SK-N-SH (cell line): ENCODE data around the gene ZP1. TPM values are rescaled to one million over a fixed set of nuclear protein-coding genes. Genes with fewer than 3 reads are reported as not detected.

Source experiments
- CTCF ChIA-PET: fragments of 300-600, 350-600 bp; formaldehyde crosslinking; extraction: SDS; loops from one replicate; lab custom pipeline; 2021; lab: Yijun Ruan, JAX
- POLR2A ChIA-PET: fragments of 350-600 bp; sonication (Branson Sonifier 250); formaldehyde crosslinking; extraction: SDS; loops from one replicate; lab custom pipeline; 2020; ENCODE audit warnings: antibody characterized with exemption, inconsistent platforms; lab: Yijun Ruan, JAX
- DNase-seq: peaks from one replicate; pipeline ENCODE4 v3.0.0; 2012
- H2AFZ ChIP-seq: fragments of 200-600 bp; sonication (generic); 2 replicates; pipeline ENCODE4 v1.8.1; 2016; ENCODE audit warnings: antibody characterized with exemption, mild to moderate bottlenecking, low read depth
- H3F3A ChIP-seq: fragments of 200-600 bp; sonication (generic); replicated peaks from 2 replicates; pipeline ENCODE3; 2016; ENCODE audit warnings: antibody characterized with exemption, mild to moderate bottlenecking; ENCODE audit not compliant: insufficient read depth
- H3K27ac ChIP-seq, 2 experiments: fragments of 200-500 bp in 1 of 2; fragments of 200-600 bp in 1 of 2; sonication (Bioruptor generic) in 1 of 2; sonication (generic), shearing (Covaris generic) in 1 of 2; 2 replicates each; pipeline versions ENCODE4 v1.5.1 to v1.6.1; 2014 to 2016; ENCODE audit warnings: low read depth in 2 of 2, inconsistent platforms in 1 of 2, low read length in 1 of 2, mild to moderate bottlenecking in 1 of 2, mixed read lengths in 1 of 2
- H3K27me3 ChIP-seq: fragments of 200-600 bp; sonication (generic), shearing (Covaris generic); 2 replicates; pipeline ENCODE4 v1.6.1; 2016; ENCODE audit warnings: mixed run types; ENCODE audit not compliant: insufficient read depth
- H3K36me3 ChIP-seq, 2 experiments: fragments of 200-500 bp in 1 of 2; fragments of 200-600 bp in 1 of 2; sonication (Bioruptor generic) in 1 of 2; sonication (generic) in 1 of 2; replicated peaks in 1 of 2; 2 replicates each; pipeline versions ENCODE3 to v1.5.1; 2014 to 2016; ENCODE audit warnings: low read length in 1 of 2, mild to moderate bottlenecking in 1 of 2; ENCODE audit not compliant: insufficient read depth in 2 of 2, control insufficient read depth in 1 of 2
- H3K4me1 ChIP-seq, 2 experiments: fragments of 200-500 bp in 1 of 2; fragments of 200-600 bp in 1 of 2; sonication (Bioruptor generic) in 1 of 2; sonication (generic), shearing (Covaris generic) in 1 of 2; 2 replicates each; pipeline versions ENCODE4 v1.5.1 to v1.6.1; 2014 to 2016; ENCODE audit warnings: low read depth in 1 of 2, low read length in 1 of 2, mixed run types in 1 of 2; ENCODE audit not compliant: insufficient read depth in 2 of 2, control insufficient read depth in 1 of 2
- H3K4me2 ChIP-seq: fragments of 200-600 bp; sonication (generic), shearing (Covaris generic); 2 replicates; pipeline ENCODE4 v1.6.1; 2017; ENCODE audit warnings: mixed run types
- H3K4me3 ChIP-seq, 2 experiments: fragments of 200-500 bp in 1 of 2; fragments of 200-600 bp in 1 of 2; sonication (Bioruptor generic) in 1 of 2; sonication (generic), shearing (Covaris generic) in 1 of 2; 2 replicates each; pipeline versions ENCODE4 v1.5.1 to v1.8.1; 2014 to 2016; ENCODE audit warnings: low read depth in 2 of 2, inconsistent platforms in 1 of 2, low read length in 1 of 2, mild to moderate bottlenecking in 1 of 2, mixed read lengths in 1 of 2, moderate library complexity in 1 of 2
- H3K79me2 ChIP-seq: fragments of 200-600 bp; sonication (generic); 2 replicates; pipeline ENCODE4 v1.8.1; 2017; ENCODE audit warnings: mild to moderate bottlenecking; ENCODE audit not compliant: insufficient read depth
- H3K9ac ChIP-seq: fragments of 200-600 bp; sonication (generic); 2 replicates; pipeline ENCODE4 v1.6.1; 2017; ENCODE audit warnings: mixed run types
- H3K9me2 ChIP-seq: fragments of 200-600 bp; sonication (generic); 2 replicates; pipeline ENCODE4 v1.6.1; 2017; ENCODE audit warnings: mixed run types
- H3K9me3 ChIP-seq: fragments of 200-600 bp; sonication (generic); 2 replicates; pipeline ENCODE4 v1.6.1; 2017; ENCODE audit warnings: mixed run types, mild to moderate bottlenecking, moderate library complexity
- H4K20me1 ChIP-seq: fragments of 200-600 bp; sonication (generic); 2 replicates; pipeline ENCODE4 v1.6.1; 2017; ENCODE audit warnings: mild to moderate bottlenecking, mixed run types; ENCODE audit not compliant: insufficient read depth
- EP300 ChIP-seq, 2 experiments: IDR thresholded peaks; 2 replicates each; pipeline versions ENCODE4 v1.4.0 to v1.6.1; 2012; ENCODE audit warnings: borderline replicate concordance in 1 of 2, low read depth in 1 of 2, low read length in 1 of 2
- FOSL2 ChIP-seq: IDR thresholded peaks from 2 replicates; pipeline ENCODE4 v1.4.0; 2012; ENCODE audit warnings: low read depth, mild to moderate bottlenecking, moderate library complexity, borderline replicate concordance
- FOXJ3 ChIP-seq: sonication (generic); formaldehyde crosslinking; IDR thresholded peaks from 2 replicates; pipeline ENCODE4 v1.5.1; 2020; ENCODE audit warnings: mild to moderate bottlenecking, missing genetic modification reagents
- FOXM1 ChIP-seq: IDR thresholded peaks from 2 replicates; pipeline ENCODE4 v1.4.0; 2012; ENCODE audit warnings: low read depth, mild to moderate bottlenecking
- GABPA ChIP-seq: IDR thresholded peaks from 2 replicates; pipeline ENCODE4 v1.4.0; 2012; ENCODE audit warnings: low read depth, mild to moderate bottlenecking
- JUND ChIP-seq: IDR thresholded peaks from 2 replicates; pipeline ENCODE4 v1.4.0; 2012
- MAX ChIP-seq: IDR thresholded peaks from 2 replicates; pipeline ENCODE4 v1.4.0; 2012; ENCODE audit warnings: low read depth
- PBX3 ChIP-seq: IDR thresholded peaks from 2 replicates; pipeline ENCODE4; 2012
- RAD21 ChIP-seq: IDR thresholded peaks from 2 replicates; pipeline ENCODE4 v1.6.1; 2012; ENCODE audit warnings: mild to moderate bottlenecking, low read length
- RCOR1 ChIP-seq: fragments of 150-350 bp; IDR thresholded peaks from 2 replicates; pipeline ENCODE4 v1.6.1; 2017; ENCODE audit warnings: antibody characterized with exemption, low read length
- SMC3 ChIP-seq: IDR thresholded peaks from 2 replicates; pipeline ENCODE4 v1.6.1; 2012; ENCODE audit warnings: low read depth, low read length, improper control_type of control experiment
- TAF1 ChIP-seq: IDR thresholded peaks from 2 replicates; pipeline ENCODE4 v1.6.1; 2012; ENCODE audit warnings: low read depth, mild to moderate bottlenecking, low read length, moderate library complexity, borderline replicate concordance
- TEAD4 ChIP-seq: IDR thresholded peaks from 2 replicates; pipeline ENCODE4 v1.4.0; 2012; ENCODE audit warnings: mild to moderate bottlenecking, borderline replicate concordance; ENCODE audit not compliant: insufficient read depth
- USF1 ChIP-seq: IDR thresholded peaks from 2 replicates; pipeline ENCODE4 v1.4.0; 2012; ENCODE audit warnings: low read depth, borderline replicate concordance
- USF2 ChIP-seq: fragments of 150-350 bp; IDR thresholded peaks from 2 replicates; pipeline ENCODE4 v1.6.1; 2017; ENCODE audit warnings: antibody characterized with exemption, low read length, low read depth, borderline replicate concordance
- WGBS: methylation state at CpG from one replicate; pipeline ENCODE4 v1.1.6; 2017; ENCODE audit warnings: low lambda C conversion rate; 5-methylcytosine and 5-hydroxymethylcytosine counted together
- polyA plus RNA-seq, 3 experiments: library from polyadenylated mRNA; depleted of rRNA; stranded (reverse); fragments of >200 nt; gene quantifications; 2 replicates each; pipeline ENCODE4 v1.2.3, GENCODE V29; 2012

Gene ZP1
- polyA plus RNA-seq, 1 of the 3 experiments (the other 2 are of a cell fraction) = not detected

GRCh38 chr11:60825790-60826189 lies 41.6 kb upstream of the ZP1 start:
- Histone ChIP-seq H4K20me1 (no peaks in the 10 kb centered on the region), H3K27me3 (peaks cover 11% of the 10 kb centered on the region; the same call in 1 of the 2 replicates), H3K4me3 (no peak overlapping the region), H3K27ac (no peak overlapping the region), H3K79me2 (no peaks in the 10 kb centered on the region), H3F3A (no peaks in the 10 kb centered on the region), H3K9me2 (no peaks in the 10 kb centered on the region), H3K4me1 (peaks cover 0 to 1% of the 10 kb centered on the region in 2 experiments; a peak in 1 of 4 replicates), H3K36me3 (no peaks in the 10 kb centered on the region), H3K9ac (no peak overlapping the region), H2AFZ (no peak overlapping the region), H3K9me3 (no peaks in the 10 kb centered on the region), H3K4me2 (no peak overlapping the region)
- CTCF ChIA-PET = interaction anchor here (0.7 to 23.7 kb wide), 2 partner anchors 70 to 362 kb away, joined by 3 to 550 read pairs; partner anchors contain the start of gene PRPF19
- TF ChIP-seq EP300 (IDR thresholded peaks at IDR 0.05; ENCODE audit: borderline replicate concordance in 1 of 2, low read depth in 1 of 2, low read length in 1 of 2) (no peak), FOXJ3 (CRISPR knock-in tag) (no peak), TAF1 (no peak), GABPA (no peak), FOSL2 (no peak), MAX (no peak), JUND (no peak), SMC3 (no peak), RAD21 (no peak), USF2 (no peak), USF1 (no peak), RCOR1 (no peak), PBX3 (no peak), FOXM1 (no peak), TEAD4 (no peak)
- WGBS = 50% methylated on average over 5 of the region's 6 CpGs
- no peak for DNase-seq
- POLR2A ChIA-PET = no interaction called here
